ENCODE results near the gene DOCK1. TPM values are rescaled to one million over a fixed set of nuclear protein-coding genes. Genes with fewer than 3 reads are reported as not detected.
"Not testable (repeated sequence)": the region's sequence is repeated elsewhere in the genome, so short reads cannot be mapped to it uniquely, and the experiment has no call there.

The DOCK1 gene
- total and polyA plus RNA-seq, 8 donors: 46.4 to 77.7 (median 71.3) TPM

DNA sequence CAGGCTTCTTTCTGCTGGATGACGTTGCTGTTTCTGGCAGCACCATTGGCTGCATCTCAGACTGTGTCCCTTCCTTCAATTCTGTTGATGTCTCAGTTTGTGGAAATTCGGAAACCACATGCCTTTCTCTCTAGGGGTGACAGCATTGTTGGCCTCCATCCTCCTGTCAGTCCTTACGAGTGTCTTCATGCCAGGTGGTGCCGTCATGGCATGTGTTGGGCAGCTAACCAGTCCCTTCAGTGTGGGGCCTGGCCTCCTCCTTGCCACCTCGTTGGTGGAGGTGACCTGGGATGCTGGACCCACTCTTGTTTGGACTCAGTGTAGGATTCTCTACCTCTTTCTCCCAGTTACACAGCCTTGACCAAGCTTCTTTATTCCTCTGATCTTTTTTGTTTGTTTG, 402.8 kb downstream of the DOCK1 start:
- intact Hi-C loops (cut with DNase I): no loop called here
- no peak for ATAC-seq

DNA sequence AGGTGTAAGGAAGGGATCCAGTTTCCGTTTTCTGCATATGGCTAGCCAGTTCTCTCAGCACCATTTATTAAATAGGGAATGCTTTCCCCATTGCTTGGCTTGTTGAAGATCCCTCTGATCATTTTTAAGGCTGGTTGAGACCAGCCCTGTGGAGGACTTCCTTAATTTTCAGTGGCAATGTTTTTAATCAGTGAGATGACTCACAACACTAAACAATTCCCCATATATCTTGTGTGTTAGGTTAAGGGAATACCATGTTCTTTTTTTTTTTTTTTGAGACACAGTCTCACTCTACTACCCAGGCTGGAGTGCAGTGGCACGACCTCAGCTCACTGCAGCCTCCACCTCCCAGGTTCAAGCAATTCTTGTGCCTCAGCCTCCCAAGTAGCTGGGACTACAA, 404.4 kb downstream of the DOCK1 start:
- H3K4me1 ChIP-seq; H3K27me3 ChIP-seq; intact Hi-C loops (cut with DNase I); DNase-seq; H3K36me3 ChIP-seq; H3K27ac ChIP-seq; H3K9me3 ChIP-seq; ATAC-seq; H3K4me3 ChIP-seq: not testable (repeated sequence)

More for the DNA sequence above, 402.8 kb downstream of the DOCK1 start:
- no peaks in the 10 kb centered on the region for H3K4me1 ChIP-seq
- no peaks in the 10 kb centered on the region for H3K9me3 ChIP-seq
- no peaks in the 10 kb centered on the region for H3K36me3 ChIP-seq
- H3K27me3 ChIP-seq: no peaks in the 10 kb centered on the region
- H3K4me3 ChIP-seq: no peak overlapping the region
- H3K27ac ChIP-seq: no peak overlapping the region
- DNase-seq: no peak
- TF ChIP-seq, protein P1, sequence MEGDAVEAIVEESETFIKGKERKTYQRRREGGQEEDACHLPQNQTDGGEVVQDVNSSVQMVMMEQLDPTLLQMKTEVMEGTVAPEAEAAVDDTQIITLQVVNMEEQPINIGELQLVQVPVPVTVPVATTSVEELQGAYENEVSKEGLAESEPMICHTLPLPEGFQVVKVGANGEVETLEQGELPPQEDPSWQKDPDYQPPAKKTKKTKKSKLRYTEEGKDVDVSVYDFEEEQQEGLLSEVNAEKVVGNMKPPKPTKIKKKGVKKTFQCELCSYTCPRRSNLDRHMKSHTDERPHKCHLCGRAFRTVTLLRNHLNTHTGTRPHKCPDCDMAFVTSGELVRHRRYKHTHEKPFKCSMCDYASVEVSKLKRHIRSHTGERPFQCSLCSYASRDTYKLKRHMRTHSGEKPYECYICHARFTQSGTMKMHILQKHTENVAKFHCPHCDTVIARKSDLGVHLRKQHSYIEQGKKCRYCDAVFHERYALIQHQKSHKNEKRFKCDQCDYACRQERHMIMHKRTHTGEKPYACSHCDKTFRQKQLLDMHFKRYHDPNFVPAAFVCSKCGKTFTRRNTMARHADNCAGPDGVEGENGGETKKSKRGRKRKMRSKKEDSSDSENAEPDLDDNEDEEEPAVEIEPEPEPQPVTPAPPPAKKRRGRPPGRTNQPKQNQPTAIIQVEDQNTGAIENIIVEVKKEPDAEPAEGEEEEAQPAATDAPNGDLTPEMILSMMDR (IDR thresholded peaks at IDR 0.05): no peak

DNA sequence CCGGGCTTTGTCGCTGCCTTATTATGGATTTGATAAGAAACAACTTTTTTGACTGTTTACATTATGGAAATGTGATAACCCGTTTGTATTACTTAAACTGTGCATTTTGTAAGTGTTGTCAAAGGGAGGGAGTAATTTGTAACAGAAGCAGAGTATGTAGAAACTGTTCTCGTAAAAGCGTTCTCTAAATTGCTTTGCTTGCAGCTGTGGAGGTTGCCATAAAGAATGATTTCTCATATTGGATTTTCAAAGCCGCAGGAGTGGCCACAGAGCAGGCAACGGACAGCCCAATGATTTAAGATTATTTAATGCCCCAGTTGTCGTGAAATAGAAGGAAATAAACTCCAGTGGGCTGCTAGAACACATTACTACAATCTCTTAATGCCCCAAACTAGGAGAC, 405.2 kb downstream of the DOCK1 start:
- TF ChIP-seq, protein P1 (IDR thresholded peaks at IDR 0.05): no peak
- Histone ChIP-seq H3K9me3 (no peaks in the 10 kb centered on the region), H3K36me3 (no peaks in the 10 kb centered on the region), H3K4me3 (no peak overlapping the region), H3K27ac (no peak overlapping the region), H3K4me1 (peaks cover 3 to 5% of the 10 kb centered on the region in 2 donors), H3K27me3 (no peaks in the 10 kb centered on the region)
- intact Hi-C loops (cut with DNase I): no loop called here
- no peak for ATAC-seq
- DNase-seq: no peak

DNA sequence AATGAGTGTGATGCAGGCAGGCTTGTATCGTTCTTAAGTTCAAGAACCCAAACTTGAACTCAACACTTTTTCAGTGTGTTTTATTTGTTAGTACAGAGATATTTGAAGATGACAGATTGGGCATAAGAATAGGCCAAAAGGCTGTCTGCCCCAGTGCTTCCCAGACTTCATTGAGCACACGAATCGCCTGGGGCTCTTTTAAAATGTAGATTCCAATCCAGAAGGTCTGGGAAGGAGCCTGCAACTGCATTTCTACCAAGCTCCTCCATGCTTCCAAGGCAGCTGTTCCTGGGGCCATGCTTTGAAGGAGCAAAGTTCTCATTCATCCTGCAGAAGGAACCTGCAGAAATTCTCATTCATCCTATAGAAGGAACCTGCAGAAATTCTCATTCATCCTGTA, 405.7 kb downstream of the DOCK1 start:
- ATAC-seq: no peak
- Histone ChIP-seq H3K9me3 (no peaks in the 10 kb centered on the region), H3K27me3 (no peaks in the 10 kb centered on the region), H3K4me1 (peaks cover 3 to 5% of the 10 kb centered on the region in 2 donors), H3K36me3 (no peaks in the 10 kb centered on the region), H3K4me3 (no peak overlapping the region), H3K27ac (no peak overlapping the region)
- no peak for DNase-seq
- intact Hi-C loops (cut with DNase I): no loop called here
- TF ChIP-seq, protein P1 (IDR thresholded peaks at IDR 0.05): no peak

DNA sequence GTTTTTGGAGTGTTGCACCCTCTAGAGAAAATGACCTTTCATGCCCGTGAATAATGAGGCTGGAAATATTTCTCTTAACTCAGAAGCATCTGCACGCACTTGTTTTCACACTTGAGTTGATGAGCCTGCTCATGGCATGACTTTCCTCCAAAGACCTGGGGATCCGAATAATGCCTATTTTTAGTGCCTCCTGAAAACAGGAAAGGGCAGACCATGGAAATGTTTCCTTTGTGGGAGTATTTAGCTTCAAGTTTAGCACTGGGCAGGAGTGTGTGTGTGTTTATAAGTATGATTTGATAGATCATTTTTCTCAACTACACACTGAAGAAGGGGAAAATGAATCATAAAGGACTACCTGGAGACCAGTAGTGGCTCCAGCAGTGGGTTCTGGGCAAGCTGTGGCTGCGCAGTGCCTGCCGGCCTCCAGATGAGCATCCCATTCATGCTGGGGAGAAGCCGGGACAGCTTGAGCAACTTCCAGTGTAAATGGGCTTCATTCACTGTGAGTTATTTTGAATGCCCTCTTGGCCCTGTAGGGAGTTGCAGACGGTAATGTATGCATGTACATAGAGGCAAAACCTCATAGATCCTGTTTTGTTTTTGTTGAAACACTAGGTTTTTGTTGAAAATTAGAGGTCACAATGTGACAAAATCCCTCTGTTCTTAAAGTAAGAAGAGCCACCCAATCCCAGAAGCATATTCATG, 408.9 kb downstream of the DOCK1 start:
- H3K4me1 ChIP-seq: peaks cover 3 to 5% of the 10 kb centered on the region in 2 donors
- no peaks in the 10 kb centered on the region for H3K27me3 ChIP-seq
- intact Hi-C loops (cut with DNase I): no loop called here
- ATAC-seq (no peak), DNase-seq (no peak)
- no peaks in the 10 kb centered on the region for H3K36me3 ChIP-seq
- no peaks in the 10 kb centered on the region for H3K9me3 ChIP-seq
- H3K27ac ChIP-seq: no peak overlapping the region
- TF ChIP-seq, protein P1 (IDR thresholded peaks at IDR 0.05): no peak
- no peak overlapping the region for H3K4me3 ChIP-seq

DNA sequence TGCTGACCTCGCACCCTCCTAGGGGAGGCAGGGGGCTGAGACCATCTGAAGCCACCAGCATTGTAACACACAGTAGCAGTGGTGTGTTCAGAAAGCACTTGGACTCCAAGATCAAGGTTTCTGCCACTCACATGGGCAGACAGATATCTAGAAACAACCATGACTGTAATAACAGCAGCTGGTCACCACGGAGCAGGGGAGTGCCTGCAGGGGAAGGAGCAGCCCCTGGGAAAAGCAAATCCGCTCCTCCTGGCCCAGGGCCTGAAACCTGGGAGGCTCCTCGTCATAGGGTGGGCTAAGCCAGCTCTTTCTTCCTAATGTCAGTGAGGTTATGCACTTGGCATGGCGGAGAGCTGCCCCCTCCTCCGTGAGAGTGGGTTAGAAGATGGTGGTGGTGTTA, 409.6 kb downstream of the DOCK1 start:
- Histone ChIP-seq H3K27ac (no peak overlapping the region), H3K9me3 (no peaks in the 10 kb centered on the region), H3K4me1 (peaks cover 3 to 5% of the 10 kb centered on the region in 2 donors), H3K27me3 (no peaks in the 10 kb centered on the region), H3K4me3 (no peak overlapping the region), H3K36me3 (no peaks in the 10 kb centered on the region)
- DNase-seq (no peak), ATAC-seq (no peak)
- TF ChIP-seq, protein P1 (IDR thresholded peaks at IDR 0.05): no peak
- intact Hi-C loops (cut with DNase I): no loop called here
